Gastroesophageal sphincter (tissue), 4 donors: ENCODE results near the gene DAP. TPM values are rescaled to one million over a fixed set of nuclear protein-coding genes. Genes with fewer than 3 reads are reported as not detected.
A peak's percentile ranks its signal among the peaks of the same experiment; 100 is the strongest.

Experiments used
- ATAC-seq: fragments of 150-250 bp; one replicate; pipeline ENCODE4 v1.9.1; 2016; ENCODE audit warnings: mild to moderate bottlenecking, moderate library complexity
- H3K27ac ChIP-seq, 4 donors: fragments of 200-600 bp; sonication (generic) in 3 of 4; 1 replicate in 3 of 4; 2 replicates in 1 of 4; pipeline ENCODE4 v1.5.1; 2016 to 2019
- H3K27me3 ChIP-seq: fragments of 200-600 bp; sonication (generic); one replicate; pipeline ENCODE4 v1.5.1; 2019
- H3K36me3 ChIP-seq, 2 donors: fragments of 200-600 bp; sonication (generic); one replicate each; pipeline ENCODE4 v1.5.1; 2019; ENCODE audit warnings: control low read depth in 1 of 2
- H3K4me1 ChIP-seq, 3 donors: fragments of 200-600 bp; sonication (generic); 1 replicate in 2 of 3; 2 replicates in 1 of 3; pipeline ENCODE4 v1.5.1; 2016 to 2019; ENCODE audit warnings: control low read depth in 2 of 3
- H3K4me3 ChIP-seq, 2 donors: fragments of 200-600 bp; sonication (generic); one replicate each; pipeline ENCODE4 v1.5.1; 2019; ENCODE audit warnings: mild to moderate bottlenecking in 1 of 2, moderate library complexity in 1 of 2
- H3K9me3 ChIP-seq, 3 donors: fragments of 200-600 bp; sonication (generic); one replicate each; pipeline ENCODE4 v1.5.1; 2017 to 2019; ENCODE audit warnings: control low read depth in 2 of 3
- CTCF ChIP-seq, 4 experiments: fragments of 200-600 bp in 2 of 4; fragments of 450-650 bp in 2 of 4; sonication (generic) in 1 of 4; IDR thresholded peaks; one replicate each; pipeline ENCODE4 v1.5.1; 2017 to 2019; ENCODE audit warnings: antibody characterized with exemption in 4 of 4, mild to moderate bottlenecking in 2 of 4, moderate library complexity in 2 of 4
- EP300 ChIP-seq: sonication (generic); formaldehyde crosslinking; IDR thresholded peaks from one replicate; pipeline ENCODE4 v1.6.1; 2017; ENCODE audit warnings: antibody characterized with exemption, mild to moderate bottlenecking
- POLR2A ChIP-seq, 2 donors: fragments of 450-650 bp; IDR thresholded peaks; one replicate each; pipeline ENCODE4 v1.6.1; 2017; ENCODE audit warnings: antibody characterized with exemption in 2 of 2, mild to moderate bottlenecking in 2 of 2, moderate library complexity in 1 of 2
- POLR2AphosphoS5 ChIP-seq: sonication (generic); formaldehyde crosslinking; IDR thresholded peaks from one replicate; pipeline ENCODE4 v1.6.1; 2017; ENCODE audit warnings: antibody characterized with exemption
- WGBS, 2 donors: methylation state at CpG; one replicate each; pipeline ENCODE4 v1.1.5; 2018; ENCODE audit warnings: low coverage in 1 of 2; 5-methylcytosine and 5-hydroxymethylcytosine counted together
- total RNA-seq, 4 donors: library from RNA; depleted of rRNA; stranded (reverse); fragments of >200 nt; gene quantifications; one replicate each; pipeline ENCODE4 v1.1.0, GENCODE V29; 2016

DAP gene
- total RNA-seq, 4 donors from 2014 or later: 21.8 to 41.9 (median 36.0) TPM

- TF ChIP-seq EP300: no peak
- TF ChIP-seq CTCF (IDR thresholded peaks at IDR 0.05): no peak
- TF ChIP-seq POLR2A (IDR thresholded peaks at IDR 0.05): no peak
- TF ChIP-seq POLR2AphosphoS5: no peak
- no peaks in the 10 kb centered on the region for H3K36me3 ChIP-seq
- peaks cover 0 to 11% (median 0%) of the 10 kb centered on the region in 3 donors for H3K9me3 ChIP-seq
- no peak overlapping the region for H3K27ac ChIP-seq
- ATAC-seq: no peak
- no peaks in the 10 kb centered on the region for H3K4me1 ChIP-seq
- H3K4me3 ChIP-seq: no peak overlapping the region
- WGBS, 2 donors: 71 to 82% methylated on average over 2 of the region's 4 CpGs
- H3K27me3 ChIP-seq: peaks cover 15% of the 10 kb centered on the region
Measured at GRCh38 chr5:10775646-10776045, 14.6 kb upstream of the DAP start.

DNA sequence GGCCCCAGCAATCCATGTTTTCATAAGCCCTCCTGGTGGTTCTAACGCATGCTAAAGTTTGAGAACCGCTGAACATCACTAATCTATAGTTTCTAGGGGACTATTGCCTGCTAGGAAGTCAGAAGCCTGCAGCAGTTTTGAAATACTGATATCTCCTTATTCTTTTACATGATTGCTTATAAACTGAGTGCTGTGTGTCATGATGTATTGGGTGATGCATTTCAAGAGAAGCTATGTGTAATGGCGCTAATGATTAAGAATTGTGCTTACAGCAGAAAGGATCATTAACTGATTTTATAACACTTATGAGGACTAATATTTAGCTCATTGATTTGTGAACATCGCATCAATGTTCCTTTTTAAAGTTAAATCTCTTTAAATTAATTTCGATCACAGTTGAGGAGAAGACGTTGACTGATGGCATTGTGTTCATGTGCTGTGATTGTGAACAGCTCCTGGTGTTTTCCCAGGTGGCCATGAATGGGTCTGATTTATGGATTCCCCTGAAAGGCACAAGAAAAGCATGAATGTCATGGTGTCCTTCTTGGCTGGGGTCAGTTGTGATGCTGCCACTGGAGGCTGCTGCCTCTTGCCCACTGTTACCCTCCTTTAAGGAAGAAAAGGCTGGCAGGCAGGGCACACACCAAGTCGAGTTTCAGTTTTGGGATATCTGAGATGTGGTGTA is 12.0 kb upstream of the DAP start:
- H3K27ac ChIP-seq: no peak overlapping the region
- H3K36me3 ChIP-seq: no peaks in the 10 kb centered on the region
- peaks cover 6% of the 10 kb centered on the region for H3K27me3 ChIP-seq
- WGBS, 2 donors: 81 to 85% methylated on average over 7 of the region's 7 CpGs
- no peaks in the 10 kb centered on the region for H3K9me3 ChIP-seq
- no peaks in the 10 kb centered on the region for H3K4me1 ChIP-seq
- ATAC-seq: no peak
- TF ChIP-seq POLR2AphosphoS5 (no peak), CTCF (IDR thresholded peaks at IDR 0.05) (no peak), EP300 (no peak), POLR2A (IDR thresholded peaks at IDR 0.05) (no peak)
- no peak overlapping the region for H3K4me3 ChIP-seq

GRCh38 chr5:10768328-10768899 is 7.4 kb upstream of the DAP start:
- Histone ChIP-seq H3K9me3 (no peaks in the 10 kb centered on the region), H3K27ac (no peak overlapping the region), H3K36me3 (no peaks in the 10 kb centered on the region), H3K4me3 (no peak overlapping the region), H3K27me3 (no peaks in the 10 kb centered on the region), H3K4me1 (no peaks in the 10 kb centered on the region)
- ATAC-seq: no peak
- TF ChIP-seq EP300: no peak
- TF ChIP-seq CTCF (IDR thresholded peaks at IDR 0.05): no peak
- no peak for TF ChIP-seq POLR2AphosphoS5
- TF ChIP-seq POLR2A (IDR thresholded peaks at IDR 0.05): no peak
- 58 to 83% methylated on average over 3 of the region's 3 CpGs for WGBS, 2 donors

GRCh38 chr5:10762776-10763500 is 1.9 kb upstream of the DAP start:
- Histone ChIP-seq H3K36me3 (no peaks in the 10 kb centered on the region), H3K4me3 (no peak overlapping the region), H3K4me1 (peaks cover 0 to 41% (median 4%) of the 10 kb centered on the region in 3 donors), H3K9me3 (no peaks in the 10 kb centered on the region), H3K27me3 (no peaks in the 10 kb centered on the region), H3K27ac (peak overlapping the region in 3 of 4 donors; percentile 90 to 98 (median 94))
- no peak for TF ChIP-seq CTCF (IDR thresholded peaks at IDR 0.05)
- no peak for TF ChIP-seq POLR2AphosphoS5
- TF ChIP-seq EP300: no peak
- no peak for TF ChIP-seq POLR2A (IDR thresholded peaks at IDR 0.05)
- WGBS, 2 donors: 60% methylated on average over 6 to 10 of the region's 10 CpGs
- ATAC-seq: no peak
